ENCODE results near the gene RGPD6.
"Not testable (repeated sequence)": the region's sequence is repeated elsewhere in the genome, so short reads cannot be mapped to it uniquely, and the experiment has no call there.

Gene RGPD6

DNA sequence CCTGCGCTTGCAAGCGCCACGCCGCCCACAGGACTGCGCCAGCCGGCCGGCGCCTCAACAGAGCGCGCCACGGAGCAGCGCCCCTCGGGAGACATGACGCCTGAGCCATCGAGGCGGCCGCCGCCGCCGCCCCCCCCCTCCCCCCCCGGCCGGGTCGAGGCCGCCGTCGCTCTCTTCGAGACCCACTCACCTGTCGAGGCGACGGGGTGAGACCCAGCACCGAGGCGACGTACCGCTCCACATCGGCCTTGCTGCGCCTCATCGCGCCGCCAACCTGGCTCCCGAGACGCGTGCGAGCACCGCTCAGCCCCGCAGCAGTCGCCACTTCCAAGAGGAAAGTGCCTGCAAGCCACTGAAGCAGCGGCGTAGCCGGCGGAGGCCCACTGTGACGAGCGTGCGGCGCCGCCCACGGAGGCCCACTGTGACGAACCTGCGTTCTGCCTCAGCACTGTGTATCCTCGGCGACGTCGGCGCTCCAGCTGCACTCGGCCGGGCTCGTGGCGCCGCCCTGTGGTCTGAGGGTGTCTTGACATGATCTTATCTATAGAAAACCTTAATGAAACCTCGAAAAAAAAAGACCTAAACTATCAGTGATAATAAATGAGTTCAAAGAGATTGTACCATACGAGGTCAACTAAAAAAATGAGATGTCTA lies at the start of gene RGPD6:
Gene RGPD6, minus strand, starts transcription at position 460 of the 654 bp plus-strand sequence. Its CDS starts 198 bp downstream, at position 262.
- DNase-seq (ENCODE audit: low read depth); H3K4me3 ChIP-seq (ENCODE audit: control insufficient read depth, low read depth, low read length): not testable (repeated sequence)

DNA sequence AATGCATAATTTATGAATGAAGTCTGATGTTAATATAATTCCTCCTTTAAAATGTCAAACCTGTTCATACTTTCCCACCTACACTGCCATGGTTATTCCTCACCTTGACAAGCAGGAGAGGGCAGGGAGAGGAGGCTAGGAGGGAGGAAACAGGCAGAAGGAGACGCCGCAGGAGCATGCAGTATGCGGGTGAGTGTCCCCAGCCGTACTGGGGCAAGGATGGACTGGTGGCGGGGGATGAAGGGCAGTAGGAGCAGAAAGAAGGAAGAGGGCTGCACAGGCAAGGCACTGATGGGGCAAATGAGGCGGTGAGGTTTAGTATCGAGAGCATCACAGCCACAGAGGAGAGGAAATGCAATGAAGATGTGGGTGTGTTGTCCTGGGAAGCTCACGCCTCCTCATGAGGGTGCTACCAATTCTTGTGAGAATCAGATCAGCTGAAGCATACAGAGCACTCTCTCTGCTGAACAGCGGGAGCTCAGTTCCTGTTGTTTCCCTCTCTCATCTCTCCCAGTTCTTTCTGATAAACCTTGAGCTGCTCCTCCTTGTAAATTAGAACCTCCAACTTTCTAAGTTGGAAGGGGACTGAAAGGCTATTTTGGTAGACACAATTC lies 42.4 kb upstream of the RGPD6 start:
- DNase-seq (ENCODE audit: low read depth); H3K4me3 ChIP-seq (ENCODE audit: control insufficient read depth, low read depth, low read length): not testable (repeated sequence)

DNA sequence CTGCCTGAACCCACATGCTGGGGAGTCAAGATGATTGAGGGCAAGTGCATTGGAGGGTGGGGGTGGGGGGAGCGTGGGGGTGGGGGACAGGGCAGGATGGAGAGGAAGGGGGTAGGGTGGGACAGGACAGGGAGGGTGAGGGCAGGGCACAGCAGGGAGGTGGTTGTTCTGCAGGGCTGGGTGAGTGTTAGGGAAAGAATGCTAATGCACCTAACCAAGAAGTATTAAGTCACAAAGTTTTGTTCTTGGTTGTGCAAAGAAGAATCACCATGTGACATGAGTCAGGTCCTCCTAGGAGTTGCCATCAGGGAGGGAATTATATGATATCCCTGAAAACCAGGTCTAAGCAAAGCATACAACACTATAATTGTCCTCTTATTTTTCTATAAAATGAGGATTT lies 36.9 kb upstream of the RGPD6 start:
- not testable (repeated sequence) for DNase-seq (ENCODE audit: low read depth); H3K4me3 ChIP-seq (ENCODE audit: control insufficient read depth, low read depth, low read length)

DNA sequence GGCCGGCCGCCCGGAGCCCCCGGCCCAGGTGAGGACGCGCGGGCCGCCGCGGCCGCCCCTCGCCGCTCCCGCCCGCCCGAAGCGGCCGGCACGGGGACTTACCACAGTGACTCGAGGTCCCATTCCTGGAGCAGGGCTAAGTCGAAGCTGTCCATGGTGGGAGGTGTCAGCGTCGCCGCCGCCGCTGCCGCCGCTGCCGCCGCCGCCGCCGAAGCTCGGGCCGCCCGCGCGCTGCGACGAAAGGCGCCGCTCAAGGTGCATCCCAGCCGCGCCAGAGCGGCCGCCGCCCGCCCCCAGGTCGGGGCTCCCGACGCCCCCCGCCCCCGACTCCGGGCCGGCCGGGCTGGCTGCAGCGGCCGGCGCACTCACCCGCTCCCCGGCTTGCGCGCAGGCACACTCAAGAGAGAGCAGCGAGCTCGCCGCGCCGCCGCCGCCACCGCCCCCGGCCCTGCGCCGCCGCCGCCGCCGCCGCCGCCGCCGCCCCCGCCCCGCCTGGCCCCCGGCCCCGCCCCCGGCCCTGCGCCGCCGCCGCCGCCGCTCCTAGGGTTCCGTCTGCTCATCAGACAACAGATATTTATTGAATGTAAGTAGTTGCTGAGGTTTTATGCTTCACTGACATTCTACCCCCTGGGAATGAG lies 33.7 kb upstream of the RGPD6 start:
- not testable (repeated sequence) for H3K4me3 ChIP-seq (ENCODE audit: control insufficient read depth, low read depth, low read length); DNase-seq (ENCODE audit: low read depth)

DNA sequence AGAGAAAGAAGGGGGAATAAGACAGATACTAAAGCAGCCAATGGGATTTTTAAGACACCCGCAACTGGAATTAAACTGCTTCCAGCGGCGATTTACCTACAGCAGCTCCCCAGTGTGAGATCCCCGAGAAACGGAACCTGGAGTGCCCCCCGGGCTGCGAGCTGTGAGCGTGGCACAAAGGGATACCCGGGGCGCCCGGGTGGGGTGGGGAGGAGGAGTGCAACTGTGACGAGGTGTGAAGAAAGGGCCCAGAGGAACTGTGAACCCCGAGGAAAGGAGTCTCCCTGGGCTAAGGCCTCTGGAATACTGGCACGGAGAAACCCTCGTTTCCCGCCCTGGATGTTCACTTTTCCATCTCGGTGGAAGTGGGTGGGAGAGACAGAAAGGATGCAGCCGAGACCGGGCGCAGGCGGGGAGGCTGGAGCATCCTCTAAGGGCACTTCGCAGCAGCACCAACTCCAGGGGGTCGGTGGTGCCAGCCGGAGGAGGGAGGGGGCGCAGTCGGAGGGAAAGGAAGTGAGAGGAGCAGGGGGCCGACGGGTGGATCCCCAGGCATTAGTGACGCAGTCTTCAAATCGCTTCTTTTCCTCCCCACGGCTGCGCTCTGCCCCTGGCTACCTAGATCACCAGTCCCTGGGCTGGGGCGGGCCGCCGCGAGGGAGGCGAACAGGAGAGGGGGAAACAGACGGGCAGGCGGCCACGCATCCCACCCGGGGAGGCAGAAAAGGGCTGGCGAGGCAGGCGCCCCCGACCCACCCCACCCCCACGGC lies 33.0 kb upstream of the RGPD6 start:
- not testable (repeated sequence) for DNase-seq (ENCODE audit: low read depth); H3K4me3 ChIP-seq (ENCODE audit: control insufficient read depth, low read depth, low read length)

DNA sequence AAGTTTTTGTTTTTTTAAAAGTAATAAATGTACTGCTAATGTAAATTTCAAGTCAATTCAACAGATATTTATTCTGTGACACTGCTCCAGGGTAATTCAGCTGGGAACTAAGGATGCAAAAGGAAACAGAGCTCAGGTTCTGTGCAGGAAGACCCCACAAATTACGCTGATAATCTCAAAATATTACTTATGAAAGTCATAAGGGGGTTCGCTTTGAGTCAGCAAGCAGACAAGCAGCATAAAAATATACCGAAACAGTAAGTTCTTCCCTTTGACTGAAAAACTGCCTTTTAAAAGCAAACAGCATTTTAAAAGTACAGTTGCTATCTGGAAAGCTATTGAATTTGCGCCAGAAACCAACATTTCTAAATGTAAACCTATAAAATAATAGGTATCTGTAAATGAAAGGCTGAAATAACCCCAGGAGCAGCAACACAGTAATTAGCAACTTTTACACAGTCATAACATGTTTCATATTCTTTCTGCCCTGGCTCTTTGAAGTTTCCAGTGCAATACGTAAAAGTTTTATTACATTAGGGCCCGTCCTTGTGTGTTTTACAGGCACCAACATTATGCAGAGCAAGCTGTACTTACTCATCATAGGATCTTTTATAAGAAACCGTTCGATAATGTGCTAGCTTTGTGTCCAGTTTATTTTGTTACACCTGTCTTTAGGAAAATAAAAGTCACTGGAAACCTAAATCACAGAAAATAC lies 31.9 kb upstream of the RGPD6 start:
- H3K4me3 ChIP-seq (ENCODE audit: control insufficient read depth, low read depth, low read length), result not testable (repeated sequence)

DNA sequence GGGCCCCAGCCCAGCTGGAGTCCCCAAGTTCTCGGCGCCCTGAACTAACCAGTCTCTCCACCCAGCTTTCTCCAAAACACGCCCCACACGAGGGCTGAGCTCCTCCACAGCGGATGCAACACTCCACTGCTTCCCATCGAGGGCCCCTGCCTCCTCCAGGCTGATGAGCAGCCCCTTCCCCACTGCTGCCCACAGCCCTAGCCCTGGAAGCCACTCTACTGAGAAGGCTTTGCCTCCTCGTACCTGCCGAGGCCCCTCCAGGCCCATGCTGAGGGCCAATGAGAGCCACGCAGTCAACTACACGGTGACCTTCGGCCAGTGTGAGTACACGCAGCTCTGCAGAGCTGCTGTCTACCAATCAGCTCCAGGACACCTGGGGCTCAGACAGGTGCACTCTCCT lies 28.0 kb upstream of the RGPD6 start:
- DNase-seq (ENCODE audit: low read depth); H3K4me3 ChIP-seq (ENCODE audit: control insufficient read depth, low read depth, low read length): not testable (repeated sequence)

More for the DNA sequence above, 31.9 kb upstream of the RGPD6 start:
- DNase-seq (ENCODE audit: low read depth), result not testable (repeated sequence)

DNA sequence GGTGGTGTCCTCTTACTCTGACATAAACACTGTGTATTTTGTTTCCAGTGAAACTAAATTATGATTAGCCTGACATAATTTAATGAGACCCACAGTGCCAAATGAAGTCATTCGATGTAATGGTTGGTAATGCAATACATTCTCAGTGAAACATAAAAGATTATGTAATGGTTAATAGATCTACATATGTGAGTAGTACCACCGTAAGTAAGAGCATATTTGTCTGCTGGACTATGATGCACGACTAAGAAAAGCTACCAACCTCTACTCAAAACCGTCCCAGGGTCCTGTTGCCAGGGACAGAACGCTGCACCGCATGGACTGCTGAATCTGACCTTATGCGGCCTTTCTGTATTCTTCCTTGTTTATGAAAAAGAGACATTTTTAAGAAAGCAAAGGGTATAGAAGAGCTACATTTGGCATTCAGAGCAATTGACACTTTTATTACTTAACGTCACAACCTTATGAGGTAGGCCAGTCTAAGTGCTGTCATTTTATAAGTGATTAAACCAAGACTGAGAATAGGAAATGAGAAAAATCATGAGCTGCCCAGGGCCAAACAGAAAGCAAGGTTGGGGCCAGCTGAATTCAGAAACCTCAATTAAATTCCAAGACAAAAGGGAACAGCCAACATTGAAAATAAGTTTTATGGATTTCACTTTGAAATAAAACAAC lies 27.0 kb upstream of the RGPD6 start:
- not testable (repeated sequence) for H3K4me3 ChIP-seq (ENCODE audit: control insufficient read depth, low read depth, low read length); DNase-seq (ENCODE audit: low read depth)

DNA sequence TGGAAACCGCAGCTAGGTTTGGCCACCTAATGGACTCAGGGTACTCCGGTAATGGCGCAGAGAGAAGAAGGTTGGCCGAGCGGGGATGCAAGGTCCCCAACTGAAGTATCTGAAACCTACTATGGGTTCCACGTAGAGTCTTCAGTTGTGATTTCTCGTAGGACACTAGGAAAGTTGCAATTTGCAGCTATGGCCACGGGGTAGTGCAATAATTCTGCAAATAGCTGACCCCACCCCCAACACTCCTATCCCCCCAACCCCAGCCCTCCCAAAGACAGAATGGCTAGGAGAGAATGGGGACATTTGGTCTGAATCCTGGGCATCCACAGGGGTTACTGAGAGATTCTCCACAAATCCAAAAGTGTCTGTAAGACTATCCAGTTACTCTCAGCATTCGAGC lies 25.1 kb upstream of the RGPD6 start:
- H3K4me3 ChIP-seq (ENCODE audit: control insufficient read depth, low read depth, low read length), result not testable (repeated sequence)

DNA sequence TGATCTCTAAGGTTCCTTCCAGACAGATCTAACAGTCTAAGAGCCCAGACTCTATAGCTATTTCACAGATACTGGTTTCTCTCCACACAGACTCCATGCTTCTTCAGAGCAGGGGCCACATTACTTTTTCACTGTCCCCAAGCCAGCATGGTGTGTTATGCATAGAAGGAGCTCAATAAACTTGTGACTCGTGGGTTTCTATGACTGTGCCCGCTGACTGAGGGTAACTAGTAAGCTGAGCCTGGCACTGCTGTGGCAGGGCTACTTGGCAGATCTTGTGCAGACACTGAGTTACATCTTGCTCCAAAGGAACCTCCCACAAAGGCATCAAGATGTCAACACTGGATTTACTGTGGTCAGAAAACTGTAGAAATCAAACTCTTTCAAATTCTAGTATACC lies 15.0 kb upstream of the RGPD6 start:
- H3K4me3 ChIP-seq (ENCODE audit: control insufficient read depth, low read depth, low read length); DNase-seq (ENCODE audit: low read depth): not testable (repeated sequence)

More for the DNA sequence above, 25.1 kb upstream of the RGPD6 start:
- DNase-seq (ENCODE audit: low read depth), result not testable (repeated sequence)

DNA sequence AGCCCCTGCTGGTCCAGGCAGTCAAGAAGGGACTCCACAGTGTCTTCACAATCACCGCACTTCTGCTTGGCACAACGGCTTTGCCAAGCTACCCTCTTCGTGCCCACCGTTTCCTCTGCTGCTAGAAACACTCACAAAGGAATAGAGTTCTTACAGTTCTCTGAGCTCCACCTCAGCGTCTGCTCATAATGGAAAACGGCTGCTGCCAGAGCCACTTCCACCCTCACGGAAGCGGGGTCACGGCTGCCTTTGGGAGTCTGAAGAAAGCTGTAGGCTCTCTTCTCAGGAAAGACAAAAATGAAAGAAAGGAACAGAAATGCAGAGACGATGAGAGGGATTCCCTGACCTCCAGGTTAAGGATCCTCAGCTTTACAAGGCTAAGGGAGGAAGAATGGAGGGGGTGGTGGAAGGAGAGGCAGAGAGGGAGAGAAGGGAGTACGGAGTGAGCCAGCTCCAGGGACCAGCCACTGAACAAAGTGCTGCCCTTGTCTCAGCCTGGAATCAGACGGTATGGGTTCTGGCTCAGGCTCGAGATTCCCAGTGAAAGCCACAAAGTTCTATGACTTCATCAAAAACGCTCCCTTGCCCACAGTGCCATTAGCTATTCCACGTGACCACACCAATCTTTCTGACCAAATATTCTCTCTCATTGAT lies 12.8 kb upstream of the RGPD6 start:
- not testable (repeated sequence) for DNase-seq (ENCODE audit: low read depth); H3K4me3 ChIP-seq (ENCODE audit: control insufficient read depth, low read depth, low read length)

DNA sequence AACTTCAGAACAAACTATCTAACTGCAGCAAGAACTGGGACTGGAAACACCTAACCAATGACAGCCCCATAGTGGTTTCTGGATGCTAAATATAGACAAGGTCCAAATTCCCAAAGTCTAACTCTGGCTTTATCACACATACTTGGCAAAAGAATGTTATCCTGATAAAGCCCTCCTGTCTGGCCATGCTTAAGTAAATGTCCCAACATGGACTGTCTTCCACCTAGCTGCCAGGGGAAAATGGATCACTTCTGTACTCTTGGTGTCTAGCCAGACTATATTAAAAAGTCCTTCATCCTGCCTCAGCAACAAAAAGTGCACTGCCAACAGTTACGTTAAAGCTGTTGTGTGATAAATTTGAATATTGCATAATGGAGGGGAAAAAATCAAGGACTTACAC lies 11.5 kb upstream of the RGPD6 start:
- H3K4me3 ChIP-seq (ENCODE audit: control insufficient read depth, low read depth, low read length); DNase-seq (ENCODE audit: low read depth): not testable (repeated sequence)

DNA sequence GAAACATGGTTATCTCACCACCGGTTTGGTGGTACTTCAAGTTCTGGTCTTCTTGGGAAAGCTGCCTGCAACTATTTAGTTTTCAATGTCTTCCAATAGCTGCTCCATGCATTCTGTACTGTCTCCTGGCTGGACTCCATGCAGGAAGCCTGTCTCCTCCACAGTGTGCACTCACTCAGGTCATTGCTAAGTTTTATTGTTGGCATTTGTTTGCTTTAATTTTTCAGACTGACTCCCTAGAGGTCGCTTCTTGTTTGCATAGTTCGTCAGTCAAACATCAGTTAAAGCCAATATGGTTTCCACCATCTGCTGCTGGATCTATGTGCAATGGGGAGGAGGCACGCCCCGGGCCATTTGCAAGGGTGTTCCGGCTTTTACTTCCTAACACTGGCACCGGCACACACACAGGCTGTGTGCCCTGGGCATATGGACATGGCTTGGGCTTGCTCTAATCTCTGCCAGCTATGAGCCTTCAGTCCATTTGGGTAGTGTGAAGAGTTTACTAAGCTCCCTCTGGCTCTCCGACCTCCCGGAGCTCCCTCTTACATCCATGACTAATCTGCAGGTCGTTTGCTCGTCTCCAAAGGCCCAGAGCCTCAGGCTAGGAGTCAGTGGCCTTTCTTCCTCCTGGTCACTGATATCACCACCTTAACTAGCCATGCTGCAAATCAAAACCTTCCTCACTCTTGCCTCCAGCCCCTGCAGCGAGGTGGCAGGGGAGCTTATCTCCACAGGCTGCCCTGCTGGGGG lies 2.4 kb upstream of the RGPD6 start:
- H3K4me3 ChIP-seq (ENCODE audit: control insufficient read depth, low read depth, low read length); DNase-seq (ENCODE audit: low read depth): not testable (repeated sequence)

DNA sequence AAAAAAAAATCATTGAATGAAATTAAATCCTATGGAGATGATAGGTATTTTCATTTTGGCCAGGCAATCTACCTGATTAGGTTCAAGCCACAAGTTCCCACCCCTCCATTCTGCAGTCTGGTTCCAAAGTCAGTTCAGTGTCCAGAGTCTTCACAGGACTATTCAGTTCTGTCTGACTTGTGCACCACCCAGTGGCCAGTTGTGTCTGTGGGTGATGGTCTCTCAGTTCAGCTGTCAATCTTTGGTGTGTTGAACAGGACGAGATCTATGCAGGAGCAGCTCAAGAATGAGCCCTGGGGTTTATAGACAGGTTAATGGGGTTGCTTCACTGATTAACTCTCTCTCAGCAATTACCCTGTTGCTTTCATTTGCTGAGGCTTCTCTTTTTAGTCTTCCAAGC lies 1.4 kb upstream of the RGPD6 start:
- DNase-seq (ENCODE audit: low read depth), result not testable (repeated sequence)

DNA sequence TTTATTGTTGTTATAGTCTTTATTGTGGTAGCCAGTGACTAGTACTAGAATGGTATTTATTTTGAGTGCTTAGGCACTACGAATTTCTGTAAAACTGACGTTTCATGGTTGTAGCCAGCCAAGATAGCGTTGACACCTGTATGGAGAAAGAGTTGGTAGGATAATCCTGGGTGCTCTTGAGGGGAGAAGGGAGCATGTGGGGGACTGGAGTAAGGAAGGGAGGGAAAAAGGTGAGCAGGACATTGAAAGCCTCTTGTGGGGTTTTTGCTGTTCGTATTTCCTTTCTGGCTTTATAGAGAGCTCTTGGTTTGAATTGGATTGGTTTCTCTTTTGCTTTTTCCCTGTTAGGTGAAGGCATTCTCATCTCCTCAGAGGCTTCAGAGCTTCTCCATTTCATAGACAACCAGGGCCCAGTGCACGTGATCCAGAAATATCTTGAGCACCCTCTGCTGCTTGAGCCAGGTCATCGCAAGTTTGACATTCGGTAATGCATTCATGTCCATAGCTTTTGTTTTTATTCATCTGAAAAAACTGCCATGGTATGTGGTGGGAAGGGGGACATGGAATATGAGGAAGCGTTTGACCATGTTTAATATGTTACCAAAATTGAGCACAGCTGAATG lies 77.2 kb downstream of the RGPD6 start:
- DNase-seq (ENCODE audit: low read depth); H3K4me3 ChIP-seq (ENCODE audit: control insufficient read depth, low read depth, low read length): not testable (repeated sequence)

More for the DNA sequence above, 1.4 kb upstream of the RGPD6 start:
- not testable (repeated sequence) for H3K4me3 ChIP-seq (ENCODE audit: control insufficient read depth, low read depth, low read length)

DNA sequence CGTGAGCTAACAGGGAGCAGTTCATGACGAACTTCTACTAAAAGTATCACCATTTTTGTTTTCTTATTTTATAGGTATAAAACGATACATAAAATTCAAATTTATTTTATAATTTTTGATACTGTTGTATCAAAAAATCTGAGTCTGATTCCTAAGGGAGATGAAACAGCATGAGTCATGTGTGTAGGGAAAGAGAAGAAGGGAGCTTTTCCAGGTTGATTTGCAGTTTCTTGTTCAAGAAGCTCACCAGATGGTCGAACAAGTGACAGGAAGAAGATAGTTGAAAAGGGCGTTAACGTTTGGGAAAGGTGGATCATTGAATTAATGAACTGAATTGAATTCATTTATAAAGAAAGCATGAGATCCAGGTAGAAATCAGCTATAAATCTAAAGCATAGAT lies 81.0 kb downstream of the RGPD6 start:
- not testable (repeated sequence) for H3K4me3 ChIP-seq (ENCODE audit: control insufficient read depth, low read depth, low read length); DNase-seq (ENCODE audit: low read depth)

Measured in fibroblast of mammary gland (primary cell).